K562 (cell line): ENCODE results near the gene ANO8. TPM values are rescaled to one million over a fixed set of nuclear protein-coding genes. Genes with fewer than 3 reads are reported as not detected.

Experiments used
- BHLHE40 ChIP-seq: IDR thresholded peaks from 2 replicates; pipeline ENCODE4 v1.6.1; 2011; ENCODE audit warnings: low read length, improper control_type of control experiment
- CBFA2T2 ChIP-seq: fragments of 450-650 bp; conservative IDR thresholded peaks from 2 replicates; pipeline ENCODE4 v1.6.1; 2017; ENCODE audit warnings: mild to moderate bottlenecking
- FOXP1 ChIP-seq: sonication (generic); formaldehyde crosslinking; IDR thresholded peaks from 2 replicates; pipeline ENCODE4 v1.8.0; 2022; ENCODE audit warnings: mild to moderate bottlenecking, missing genetic modification reagents
- IRF2 ChIP-seq: sonication (generic); formaldehyde crosslinking; IDR thresholded peaks from 2 replicates; pipeline ENCODE4 v1.8.1; 2022; ENCODE audit warnings: mild to moderate bottlenecking, missing genetic modification reagents
- JUN ChIP-seq, 2 experiments: sonication (generic) in 1 of 2; formaldehyde crosslinking in 1 of 2; IDR thresholded peaks; 2 replicates each; pipeline versions ENCODE4 v1.6.1 to v1.8.0; 2012 to 2022; ENCODE audit warnings: borderline replicate concordance in 2 of 2, mild to moderate bottlenecking in 2 of 2, improper control_type of control experiment in 1 of 2, low read depth in 1 of 2, low read length in 1 of 2, missing genetic modification reagents in 1 of 2
- MTA3 ChIP-seq: fragments of 450-650 bp; formaldehyde crosslinking; IDR thresholded peaks from 2 replicates; pipeline ENCODE4 v1.6.1; 2017; ENCODE audit warnings: mild to moderate bottlenecking, borderline replicate concordance
- NR2C1 ChIP-seq, 2 experiments: fragments of 450-650 bp; IDR thresholded peaks; 2 replicates each; pipeline ENCODE4 v1.6.1; 2017; ENCODE audit warnings: mild to moderate bottlenecking in 2 of 2, antibody characterized with exemption in 1 of 2, inconsistent platforms in 1 of 2, missing compliant biosample characterization in 1 of 2, missing genetic modification characterization in 1 of 2
- PKNOX1 ChIP-seq: fragments of 450-650 bp; IDR thresholded peaks from 2 replicates; pipeline ENCODE4 v1.6.1; 2016
- POLR2A ChIP-seq: fragments of 450-650 bp; conservative IDR thresholded peaks from 2 replicates; pipeline ENCODE4 v1.6.1; 2016
- PRDM10 ChIP-seq: fragments of 450-650 bp; IDR thresholded peaks from 2 replicates; pipeline ENCODE4 v1.6.1; 2018; ENCODE audit not compliant: partially characterized antibody
- PRPF4 ChIP-seq: fragments of 200-400 bp; formaldehyde crosslinking; IDR thresholded peaks from one replicate; pipeline ENCODE4 v1.6.1; 2017; ENCODE audit warnings: low read length, low read depth, mild to moderate bottlenecking; ENCODE audit not compliant: insufficient read depth, poor library complexity, severe bottlenecking
- RAD51 ChIP-seq: fragments of 450-650 bp; IDR thresholded peaks from 2 replicates; pipeline ENCODE4 v1.7.1; 2016; ENCODE audit warnings: low read depth, mild to moderate bottlenecking, borderline replicate concordance
- RBFOX2 ChIP-seq: fragments of 200-400 bp; formaldehyde crosslinking; IDR thresholded peaks from 2 replicates; pipeline ENCODE4 v1.6.1; 2017; ENCODE audit warnings: low read depth, mild to moderate bottlenecking, low read length, moderate library complexity
- SP1 ChIP-seq: sonication (generic); formaldehyde crosslinking; IDR thresholded peaks from 2 replicates; pipeline ENCODE4 v1.8.1; 2022; ENCODE audit warnings: mild to moderate bottlenecking, missing genetic modification reagents
- STAT6 ChIP-seq: sonication (generic); formaldehyde crosslinking; IDR thresholded peaks from 2 replicates; pipeline ENCODE4 v1.8.1; 2023; ENCODE audit warnings: mild to moderate bottlenecking, missing genetic modification reagents
- SUPT5H ChIP-seq: fragments of 450-650 bp; IDR thresholded peaks from 2 replicates; pipeline ENCODE4 v1.6.1; 2016
- ZNF175 ChIP-seq: fragments of 200-800 bp; sonication (Bioruptor generic); IDR thresholded peaks from 2 replicates; pipeline ENCODE4 v1.6.1; 2016; ENCODE audit warnings: low read depth, mild to moderate bottlenecking, missing genetic modification characterization, missing compliant biosample characterization
- ZNF395 ChIP-seq: fragments of 200-800 bp; sonication (Bioruptor generic); IDR thresholded peaks from 2 replicates; pipeline ENCODE4 v1.6.1; 2017; ENCODE audit warnings: missing genetic modification characterization, missing compliant biosample characterization
- polyA plus RNA-seq, 8 experiments: library from polyadenylated mRNA; depleted of rRNA in 4 of 8; stranded (reverse) in 5 of 8; unstranded in 3 of 8; fragments of >200 nt; fragmentation: Nextera tagmentation in 2 of 8; fragmentation: Illumina TruSeq in 1 of 8; extraction: Ambion mirVana in 2 of 8; extraction: Trizol in 1 of 8; gene quantifications; 2 replicates each; pipeline versions ENCODE4 v1.2.1 to v1.2.3, GENCODE V29; 2011 to 2014; ENCODE audit warnings: inconsistent platforms in 1 of 8, missing spikeins in 1 of 8
- total RNA-seq, 7 experiments: library from RNA; depleted of rRNA in 6 of 7; stranded (reverse); fragments of >200 nt in 6 of 7; fragmentation: Illumina TruSeq in 2 of 7; extraction: Trizol in 2 of 7; gene quantifications; 2 replicates each; pipeline versions ENCODE4 v1.2.1 to v1.2.3, GENCODE V29; 2011 to 2021; ENCODE audit warnings: low replicate concordance in 1 of 7

The ANO8 gene
- total and polyA plus RNA-seq, 9 of the 15 experiments (the other 6 are each of a cell fraction or from before 2014, with no cell fraction given) = 0.07 to 7.6 (median 2.3) TPM; not detected in 1

- TF ChIP-seq PRDM10 (peak; percentile 82), SUPT5H (0 out of 2 replicates have a peak, but pooled peaks have one; percentile 48), IRF2 (no peak), MTA3 (peak; percentile 86), ZNF175 (CRISPR knock-in tag) (no peak), CBFA2T2 (no peak), SP1 (CRISPR knock-in tag) (peak; percentile 100), RAD51 (peak; percentile 52; the same call in 1 of the 2 replicates), NR2C1 (IDR thresholded peaks at IDR 0.05) (peak; percentile 55; the same call in 1 of the 2 replicates), NR2C1 (tag; IDR thresholded peaks at IDR 0.05) (peak; percentile 41; the same call in 1 of the 2 replicates), RBFOX2 (peak; percentile 80), POLR2A (peak; percentile 64), BHLHE40 (no peak), FOXP1 (CRISPR knock-in tag) (no peak), PKNOX1 (peak; percentile 99), PRPF4 (no peak), JUN (IDR thresholded peaks at IDR 0.05; ENCODE audit: borderline replicate concordance, low read depth, low read length) (0 out of 2 replicates have a peak, but pooled peaks have one; percentile 11), JUN (CRISPR knock-in tag; IDR thresholded peaks at IDR 0.05; ENCODE audit: borderline replicate concordance) (no peak), STAT6 (CRISPR knock-in tag) (0 out of 2 replicates have a peak, but pooled peaks have one; percentile 35), ZNF395 (peak; percentile 42; the same call in 1 of the 2 replicates)
Observed at GRCh38 chr19:17303167-17303939, 31.3 kb downstream of the ANO8 start, which contains the start of gene ABHD8 (continued).
